Brain microvascular endothelial cell (primary cell): Measurements from ENCODE around the gene HIVEP3.

Source experiments
- DNase-seq: peaks from one replicate; pipeline ENCODE4 v3.0.0-alpha.2; 2020
- H3K27ac ChIP-seq: fragments of 250-450 bp; sonication (Bioruptor Pico); 2 replicates; pipeline ENCODE4 v1.5.1; 2020; ENCODE audit warnings: mild to moderate bottlenecking, moderate library complexity
- H3K27me3 ChIP-seq: fragments of 250-450 bp; sonication (Bioruptor Pico); replicated peaks from 2 replicates; pipeline ENCODE4 v1.5.1; 2020; ENCODE audit warnings: mild to moderate bottlenecking
- H3K36me3 ChIP-seq: fragments of 250-450 bp; sonication (Bioruptor Pico); replicated peaks from 2 replicates; pipeline ENCODE4 v1.5.1; 2020; ENCODE audit warnings: mild to moderate bottlenecking
- H3K4me3 ChIP-seq: 2 replicates; pipeline ENCODE4 v1.5.1; 2011; ENCODE audit warnings: low read depth, mild to moderate bottlenecking, control low read depth, low read length, moderate library complexity
- CTCF ChIP-seq: IDR thresholded peaks from 2 replicates; pipeline ENCODE4 v1.5.1; 2011; ENCODE audit warnings: low read depth, mild to moderate bottlenecking, moderate library complexity, low read length, control low read depth, inconsistent platforms; ENCODE audit errors: missing control alignments
- in situ Hi-C: cut with HindIII; loops from 2 replicates; pipeline ENCODE4 v1.10.0; 2017; ENCODE audit warnings: low sequenced_read_pairs, low pct_ligation_motif_present

The HIVEP3 gene

GRCh38 chr1:41653574-41653973 is 265.1 kb downstream of the HIVEP3 start:
- in situ Hi-C loops = no loop called here
- DNase-seq = no peak
- no peak for TF ChIP-seq CTCF
- Histone ChIP-seq H3K27me3 (no peaks in the 10 kb centered on the region), H3K27ac (no peak overlapping the region), H3K4me3 (no peak overlapping the region), H3K36me3 (no peaks in the 10 kb centered on the region)

GRCh38 chr1:41652384-41653265 is 266.1 kb downstream of the HIVEP3 start:
- no peak overlapping the region for H3K27ac ChIP-seq
- in situ Hi-C loops = no loop called here
- no peak for DNase-seq
- H3K4me3 ChIP-seq = no peak overlapping the region
- H3K27me3 ChIP-seq = no peaks in the 10 kb centered on the region
- H3K36me3 ChIP-seq = no peaks in the 10 kb centered on the region
- TF ChIP-seq CTCF = no peak

GRCh38 chr1:41650028-41650880 is 268.5 kb downstream of the HIVEP3 start:
- Histone ChIP-seq H3K27ac (no peak overlapping the region), H3K36me3 (no peaks in the 10 kb centered on the region), H3K4me3 (no peak overlapping the region), H3K27me3 (no peaks in the 10 kb centered on the region)
- in situ Hi-C loops = no loop called here
- TF ChIP-seq CTCF = no peak
- DNase-seq = peak; percentile 28

GRCh38 chr1:41649396-41650027 is 269.2 kb downstream of the HIVEP3 start:
- H3K27ac ChIP-seq = no peak overlapping the region
- H3K27me3 ChIP-seq = no peaks in the 10 kb centered on the region
- no peak overlapping the region for H3K4me3 ChIP-seq
- no peaks in the 10 kb centered on the region for H3K36me3 ChIP-seq
- no peak for DNase-seq
- no peak for TF ChIP-seq CTCF
- in situ Hi-C loops = no loop called here

GRCh38 chr1:41648844-41649243 is 269.9 kb downstream of the HIVEP3 start:
- no peak overlapping the region for H3K4me3 ChIP-seq
- no peak for DNase-seq
- TF ChIP-seq CTCF = no peak
- no peak overlapping the region for H3K27ac ChIP-seq
- no peaks in the 10 kb centered on the region for H3K27me3 ChIP-seq
- no peaks in the 10 kb centered on the region for H3K36me3 ChIP-seq
- in situ Hi-C loops = no loop called here
